OCI-M2 (cell line): Measurements from ENCODE around the gene VTI1A.
"Not testable (repeated sequence)": the region's sequence is repeated elsewhere in the genome, so short reads cannot be mapped to it uniquely, and the experiment has no call there.

Experiments used
- DNase-seq: peaks from one replicate; lab custom pipeline; 2025; ENCODE audit not compliant: unreplicated experiment; lab: John Stamatoyannopoulos, UW

The VTI1A gene

GRCh38 chr10:112849546-112849945 is 402.5 kb downstream of the VTI1A start:
- no peak for DNase-seq

GRCh38 chr10:112851181-112851580 is 404.2 kb downstream of the VTI1A start:
- DNase-seq = no peak

DNA sequence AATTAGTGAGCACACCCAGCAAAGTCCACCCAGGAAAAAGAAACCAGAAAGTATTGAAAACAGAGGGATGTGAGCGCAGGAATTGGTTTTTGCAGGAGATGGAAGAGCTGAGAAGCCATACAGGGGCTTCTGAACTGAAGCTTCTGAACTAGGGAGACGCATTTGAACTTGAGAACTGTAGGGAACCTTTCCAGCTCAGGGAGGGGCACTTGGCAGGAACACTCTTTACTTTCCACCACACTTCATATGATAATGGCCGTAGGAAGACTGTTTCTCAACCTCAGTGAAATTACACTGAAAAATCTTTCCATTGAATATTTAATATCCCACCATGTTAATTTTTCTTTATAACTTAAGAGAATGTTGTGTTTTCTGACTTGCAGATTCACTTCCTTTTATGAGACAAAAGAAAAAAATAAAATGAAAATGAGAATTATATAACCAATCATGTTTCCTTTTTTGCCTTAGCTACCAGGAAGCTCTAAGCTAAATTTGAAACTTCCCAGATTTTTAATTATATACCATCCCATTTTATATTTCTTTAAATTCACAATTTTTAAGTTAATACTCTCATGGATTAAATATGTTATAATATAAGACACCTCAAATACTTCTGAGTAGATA is 404.7 kb downstream of the VTI1A start:
- DNase-seq = no peak

DNA sequence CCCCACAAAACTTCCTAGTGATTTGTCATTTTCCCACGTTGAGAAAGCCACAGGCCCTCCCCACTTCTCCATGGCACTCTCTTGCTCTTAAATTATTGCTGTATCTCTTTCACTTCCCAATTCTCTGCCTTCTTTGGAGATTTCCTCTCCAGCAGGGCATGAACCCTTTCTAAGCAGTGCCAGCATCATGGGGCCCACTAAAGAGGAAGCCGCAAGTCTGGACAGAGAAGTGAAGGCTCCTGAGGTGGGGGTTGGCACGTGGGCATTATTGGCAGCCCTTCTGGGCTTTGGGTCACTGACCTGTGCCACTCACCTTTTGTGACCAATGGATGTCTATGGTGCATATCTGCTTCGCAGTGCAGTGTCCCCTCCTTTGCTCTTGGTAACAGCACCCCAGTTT is 405.3 kb downstream of the VTI1A start:
- DNase-seq = no peak

DNA sequence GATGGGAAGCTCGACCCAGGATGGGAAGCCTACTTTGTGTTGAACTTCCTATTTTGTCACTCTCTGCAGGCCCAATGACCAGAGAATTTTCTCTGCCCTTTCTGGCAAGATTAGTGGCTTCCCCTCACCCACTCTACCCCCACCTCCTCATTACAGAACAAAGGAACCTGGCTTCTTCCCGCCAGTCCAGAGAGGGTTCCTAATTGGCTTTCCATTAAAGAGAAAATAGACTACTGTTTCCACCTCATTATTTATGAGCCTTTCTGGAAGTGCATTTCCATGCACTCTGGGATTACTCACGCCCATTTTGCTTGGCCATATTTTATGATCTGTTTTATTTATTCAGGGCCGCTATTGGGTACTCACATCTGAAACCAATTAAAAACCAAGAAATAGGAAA is 408.1 kb downstream of the VTI1A start:
- no peak for DNase-seq

DNA sequence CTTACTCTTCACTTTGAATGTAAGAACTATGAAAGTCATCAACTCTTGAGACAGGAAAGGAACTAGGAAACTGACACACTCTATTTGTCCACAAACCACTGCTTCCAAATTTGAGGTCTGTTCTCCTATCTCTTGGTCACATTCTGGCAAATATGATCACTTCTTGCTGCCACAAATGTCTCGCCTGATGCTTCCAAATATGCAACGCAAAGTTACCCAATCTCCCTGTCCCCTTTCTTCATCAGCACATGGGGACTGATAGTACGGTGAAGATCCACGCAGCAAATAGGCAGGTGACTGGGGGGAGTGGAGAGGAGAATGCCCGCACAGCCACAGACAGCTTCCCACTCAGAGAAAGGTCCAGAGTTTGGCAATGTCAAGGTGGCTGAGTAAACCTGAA is 410.5 kb downstream of the VTI1A start:
- no peak for DNase-seq

- no peak for DNase-seq
Observed at GRCh38 chr10:112858986-112859651, 412.1 kb downstream of the VTI1A start.

DNA sequence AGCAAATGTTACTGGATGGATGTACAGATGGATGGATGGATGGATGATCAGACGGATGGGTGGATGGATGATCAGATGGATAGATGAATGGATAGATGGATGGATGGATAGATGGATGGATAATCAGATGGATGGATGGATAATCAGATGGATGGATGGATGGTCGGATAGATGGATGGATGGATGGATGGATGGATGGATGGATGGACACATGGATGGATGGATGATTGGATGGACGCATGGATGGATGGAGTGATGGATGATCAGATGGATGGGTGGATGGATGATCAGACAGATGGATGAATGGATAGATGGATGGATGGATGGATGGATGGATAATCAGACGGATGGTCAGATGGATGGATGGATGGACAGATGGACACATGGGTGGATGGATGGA is 412.8 kb downstream of the VTI1A start:
- no peak for DNase-seq

DNA sequence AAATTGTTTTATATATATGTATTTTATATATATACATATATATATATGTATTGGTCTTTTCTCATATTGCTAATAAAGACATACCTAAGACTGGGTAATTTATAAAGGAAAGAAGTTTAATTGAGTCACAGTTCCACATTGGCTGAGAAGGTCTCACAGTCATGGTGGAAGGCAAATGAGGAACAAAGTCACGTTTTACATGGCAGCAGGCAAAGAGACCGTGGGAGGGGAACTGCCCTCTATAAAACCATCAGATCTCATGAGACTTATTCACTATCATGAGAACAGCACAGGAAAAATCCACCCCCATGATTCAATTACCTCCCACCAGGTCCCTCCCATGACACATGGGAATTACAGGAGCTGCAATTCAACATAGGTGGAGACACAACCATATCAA is 416.4 kb downstream of the VTI1A start:
- DNase-seq = not testable (repeated sequence)
